DMS79 treated with DMSO at 0.1 percent for 48 hours (cell line): ENCODE data around the gene CSAG2.
"Not testable (repeated sequence)": the region's sequence is repeated elsewhere in the genome, so short reads cannot be mapped to it uniquely, and the experiment has no call there.

Experiments
- DNase-seq: peaks from one replicate; lab custom pipeline; 2025; lab: John Stamatoyannopoulos, UW

Gene CSAG2, protein sequence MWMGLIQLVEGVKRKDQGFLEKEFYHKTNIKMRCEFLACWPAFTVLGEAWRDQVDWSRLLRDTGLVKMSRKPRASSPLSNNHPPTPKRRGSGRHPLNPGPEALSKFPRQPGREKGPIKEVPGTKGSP

DNA sequence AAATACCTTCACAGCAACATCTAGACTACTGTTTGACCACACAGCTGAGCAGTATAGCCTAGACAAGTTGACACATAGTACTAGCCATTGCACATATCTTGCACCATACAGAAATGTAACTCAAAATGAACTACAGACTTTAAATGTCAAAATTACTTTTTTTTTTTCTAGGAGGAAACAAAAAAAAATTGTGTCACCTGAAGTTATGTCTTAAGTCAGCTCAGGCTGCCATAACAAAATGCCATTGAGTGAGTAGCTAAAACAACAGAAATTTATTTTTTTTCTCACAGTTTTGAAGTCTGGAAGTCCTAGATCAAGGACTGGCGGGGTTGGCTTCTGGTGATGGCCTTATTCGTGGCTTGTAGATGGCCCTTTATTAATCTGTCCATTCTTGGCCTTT is at the start of gene CSAG2:
Gene CSAG2 (minus strand): TSS at position 101 of the 400 bp plus-strand sequence. CDS start 161 bp downstream, outside the sequence.
- not testable (repeated sequence) for DNase-seq

DNA sequence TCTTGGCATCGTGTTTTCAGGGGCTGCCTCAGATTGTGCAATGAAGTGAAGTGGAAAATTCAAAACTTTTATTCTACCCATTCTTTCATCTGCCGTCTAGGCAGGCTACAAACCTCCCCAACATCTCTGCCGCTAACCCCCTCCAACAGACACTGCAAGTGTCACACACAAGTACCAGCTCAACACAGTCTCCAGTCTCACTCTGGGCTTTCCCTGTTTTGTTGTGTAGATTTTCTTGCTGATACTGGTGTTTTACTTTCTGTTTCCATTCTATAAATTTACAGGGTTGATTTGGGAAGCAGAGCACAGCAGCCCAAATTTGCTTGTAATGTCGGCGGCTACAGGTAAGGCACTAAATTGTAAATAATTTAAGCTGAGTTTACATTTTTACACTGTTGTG is 45.8 kb upstream of the CSAG2 start:
- DNase-seq: not testable (repeated sequence)

DNA sequence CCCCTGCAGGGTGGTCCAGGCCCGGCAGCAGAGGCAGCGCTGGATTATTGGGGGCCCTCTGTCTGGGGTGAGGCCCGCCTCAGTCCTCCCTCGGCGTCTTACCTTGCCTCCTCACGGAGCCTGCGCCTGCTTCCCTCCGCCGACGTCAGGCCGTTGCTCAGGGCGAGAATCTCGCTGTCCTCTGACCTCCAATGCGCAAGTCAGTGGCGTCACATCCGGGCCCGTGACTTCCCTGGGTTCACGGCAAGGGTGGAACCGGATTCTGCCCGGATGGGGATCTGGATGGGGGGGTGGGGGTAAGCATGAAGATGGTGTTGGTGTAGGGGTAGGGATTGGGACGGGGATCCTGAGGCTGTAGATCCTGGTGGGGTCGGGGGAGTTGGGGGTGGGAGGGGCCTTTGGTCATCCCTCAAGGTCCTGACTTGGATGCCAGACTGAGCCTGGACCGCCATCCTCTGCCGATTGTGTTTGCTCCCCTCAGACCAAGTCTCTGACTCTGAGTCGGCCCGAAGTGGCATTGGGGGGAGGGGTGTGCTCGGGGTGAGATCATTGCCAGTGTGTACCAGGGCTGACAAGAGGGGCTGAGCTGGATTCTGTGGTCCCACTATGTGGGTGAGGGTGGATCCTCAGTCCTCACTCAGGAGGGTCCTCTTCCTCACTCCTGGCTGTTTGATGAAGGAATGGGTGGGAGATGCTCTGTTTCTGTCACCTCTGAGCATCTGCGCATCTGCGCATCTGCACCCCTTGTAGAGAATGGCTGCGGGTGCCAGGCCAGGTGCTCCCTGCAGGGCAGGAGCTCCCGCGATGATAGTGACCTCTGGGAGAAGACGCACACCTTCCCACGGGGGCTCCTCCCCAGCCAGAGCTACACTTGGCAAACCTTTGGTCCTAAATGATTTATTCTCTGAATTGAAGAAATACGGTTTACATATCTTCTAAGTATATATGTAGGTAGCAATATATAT is 44.9 kb upstream of the CSAG2 start, which contains the start of gene MAGEA2:
Gene MAGEA2 (minus strand): TSS at position 157 of the 965 bp plus-strand sequence. CDS start 2,479 bp downstream, outside the sequence.
- DNase-seq: not testable (repeated sequence)

DNA sequence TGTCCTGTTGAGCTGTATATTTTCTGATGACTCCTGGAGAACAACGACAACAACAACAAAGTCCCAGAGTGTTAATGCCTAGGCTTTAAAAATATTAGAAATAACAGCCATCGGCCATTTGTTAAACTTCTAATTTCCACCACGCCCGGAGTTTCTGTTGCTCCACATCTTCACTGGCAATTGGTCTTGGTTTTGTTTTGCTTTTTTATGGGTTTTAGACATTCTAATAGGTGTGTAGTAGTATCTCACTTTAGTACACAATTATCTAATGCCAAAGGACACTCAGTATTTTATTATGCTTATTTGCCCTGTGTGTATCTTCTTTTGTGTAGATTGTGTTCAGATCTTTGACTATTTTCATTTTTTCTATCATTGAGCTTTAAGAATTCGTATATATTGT is 29.5 kb upstream of the CSAG2 start:
- no peak for DNase-seq

DNA sequence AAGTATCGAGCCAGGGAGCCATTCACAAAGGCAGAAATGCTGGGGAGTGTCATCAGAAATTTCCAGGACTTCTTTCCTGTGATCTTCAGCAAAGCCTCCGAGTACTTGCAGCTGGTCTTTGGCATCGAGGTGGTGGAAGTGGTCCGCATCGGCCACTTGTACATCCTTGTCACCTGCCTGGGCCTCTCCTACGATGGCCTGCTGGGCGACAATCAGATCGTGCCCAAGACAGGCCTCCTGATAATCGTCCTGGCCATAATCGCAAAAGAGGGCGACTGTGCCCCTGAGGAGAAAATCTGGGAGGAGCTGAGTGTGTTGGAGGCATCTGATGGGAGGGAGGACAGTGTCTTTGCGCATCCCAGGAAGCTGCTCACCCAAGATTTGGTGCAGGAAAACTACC is 27.5 kb upstream of the CSAG2 start:
- not testable (repeated sequence) for DNase-seq

DNA sequence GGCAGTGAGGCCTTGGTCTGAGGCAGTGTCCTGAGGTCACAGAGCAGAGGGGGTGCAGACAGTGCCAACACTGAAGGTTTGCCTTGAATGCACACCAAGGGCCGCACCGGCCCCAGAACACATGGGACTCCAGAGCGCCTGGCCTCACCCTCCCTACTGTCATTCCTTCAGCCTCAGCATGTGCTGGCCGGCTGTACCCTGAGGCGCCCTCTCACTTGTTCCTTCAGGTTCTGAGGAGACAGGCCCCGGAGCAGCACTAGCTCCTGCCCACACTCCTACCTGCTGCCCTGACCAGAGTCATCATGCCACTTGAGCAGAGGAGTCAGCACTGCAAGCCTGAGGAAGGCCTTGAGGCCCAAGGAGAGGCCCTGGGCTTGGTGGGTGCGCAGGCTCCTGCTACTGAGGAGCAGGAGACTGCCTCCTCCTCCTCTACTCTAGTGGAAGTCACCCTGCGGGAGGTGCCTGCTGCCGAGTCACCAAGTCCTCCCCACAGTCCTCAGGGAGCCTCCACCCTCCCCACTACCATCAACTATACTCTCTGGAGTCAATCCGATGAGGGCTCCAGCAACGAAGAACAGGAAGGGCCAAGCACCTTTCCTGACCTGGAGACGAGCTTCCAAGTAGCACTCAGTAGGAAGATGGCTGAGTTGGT is 26.9 kb upstream of the CSAG2 start:
- no peak for DNase-seq

DNA sequence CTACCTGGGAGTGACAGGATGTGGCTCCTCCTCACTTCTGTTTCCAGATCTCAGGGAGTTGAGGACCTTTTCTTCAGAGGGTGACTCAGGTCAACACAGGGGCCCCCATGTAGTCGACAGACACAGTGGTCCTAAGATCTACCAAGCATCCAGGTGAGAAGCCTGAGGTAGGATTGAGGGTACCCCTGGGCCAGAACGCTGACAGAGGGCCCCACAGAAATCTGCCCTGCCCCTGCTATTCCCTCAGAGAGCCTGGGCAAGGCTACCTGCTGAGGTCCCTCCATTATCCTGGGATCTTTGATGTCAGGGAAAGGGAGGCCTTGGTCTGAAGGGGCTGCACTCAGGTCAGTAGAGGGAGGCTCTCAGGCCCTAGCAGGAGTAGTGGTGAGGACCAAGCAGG is 26.0 kb upstream of the CSAG2 start:
- DNase-seq: no peak

DNA sequence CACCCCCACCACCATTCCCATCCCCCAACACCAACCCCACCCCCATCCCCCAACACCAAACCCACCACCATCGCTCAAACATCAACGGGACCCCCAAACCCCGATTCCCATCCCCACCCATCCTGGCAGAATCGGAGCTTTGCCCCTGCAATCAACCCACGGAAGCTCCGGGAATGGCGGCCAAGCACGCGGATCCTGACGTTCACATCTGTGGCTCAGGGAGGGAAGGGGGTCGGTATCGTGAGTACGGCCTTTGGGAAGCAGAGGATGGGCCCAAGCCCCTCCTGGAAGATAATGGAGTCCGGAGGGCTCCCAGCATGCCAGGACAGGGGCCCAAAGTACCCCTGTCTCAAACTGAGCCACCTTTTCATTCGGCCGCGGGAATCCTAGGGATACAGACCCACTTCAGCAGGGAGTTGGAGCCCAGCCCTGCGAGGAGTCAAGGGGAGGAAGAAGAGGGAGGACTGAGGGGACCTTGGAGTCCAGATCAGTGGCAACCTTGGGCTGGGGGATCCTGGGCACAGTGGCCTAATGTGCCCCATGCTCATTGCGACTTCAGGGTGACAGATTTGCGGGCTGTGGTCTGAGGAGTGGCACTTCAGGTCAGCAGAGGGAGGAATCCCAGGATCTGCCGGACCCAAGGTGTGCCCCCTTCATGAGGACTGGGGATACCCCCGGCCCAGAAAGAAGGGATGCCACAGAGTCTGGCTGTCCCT is 25.2 kb upstream of the CSAG2 start:
- not testable (repeated sequence) for DNase-seq

DNA sequence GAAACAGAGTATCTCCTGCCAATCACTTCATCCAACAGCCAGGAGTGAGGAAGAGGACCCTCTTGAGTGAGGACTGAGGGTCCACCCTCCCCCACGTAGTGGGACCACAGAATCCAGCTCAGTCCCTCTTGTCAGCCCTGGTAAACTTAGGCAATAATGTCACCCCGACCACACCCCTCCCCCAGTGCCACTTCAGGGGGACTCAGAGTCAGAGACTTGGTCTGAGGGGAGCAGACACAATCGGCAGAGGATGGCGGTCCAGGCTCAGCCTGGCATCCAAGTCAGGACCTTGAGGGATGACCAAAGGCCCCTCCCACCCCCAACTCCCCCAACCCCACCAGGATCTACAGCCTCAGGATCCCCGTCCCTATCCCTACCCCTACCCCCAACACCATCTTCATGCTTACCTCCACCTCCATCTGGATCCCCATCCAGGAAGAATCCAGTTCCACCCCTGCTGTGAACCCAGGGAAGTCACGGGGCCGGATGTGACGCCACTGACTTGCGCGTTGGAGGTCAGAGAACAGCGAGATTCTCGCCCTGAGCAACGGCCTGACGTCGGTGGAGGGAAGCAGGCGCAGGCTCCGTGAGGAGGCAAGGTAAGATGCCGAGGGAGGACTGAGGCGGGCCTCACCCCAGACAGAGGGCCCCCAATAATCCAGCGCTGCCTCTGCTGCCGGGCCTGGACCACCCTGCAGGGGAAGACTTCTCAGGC is 24.3 kb upstream of the CSAG2 start, which contains the start of the genes CSAG1 and MAGEA12:
Gene CSAG1 (minus strand): TSS at position 461 of the 715 bp plus-strand sequence. CDS start 1,261 bp downstream, outside the sequence.
Gene MAGEA12 (plus strand): TSS at position 497 of the 715 bp plus-strand sequence. CDS start 2,405 bp downstream, outside the sequence.
- no peak for DNase-seq

DNA sequence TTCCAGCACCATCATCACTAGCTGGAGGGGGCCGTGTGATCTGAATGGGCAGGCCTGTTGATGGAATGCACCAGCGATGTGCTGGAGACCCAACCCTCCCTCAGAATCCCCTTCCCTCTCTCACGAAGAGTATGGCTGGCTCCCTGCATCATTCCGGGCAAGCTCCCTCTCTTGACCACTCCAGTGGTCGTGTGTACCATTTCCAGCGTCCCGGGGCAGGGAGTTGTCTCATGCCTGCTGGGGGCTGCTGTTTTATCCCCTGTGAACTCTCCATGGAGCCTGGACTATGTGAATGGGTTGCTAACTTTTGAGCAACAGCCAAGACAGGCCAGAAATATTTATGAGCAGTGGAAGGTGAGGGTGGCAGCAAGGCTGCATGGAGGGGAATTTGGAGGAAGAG is 16.3 kb upstream of the CSAG2 start:
- no peak for DNase-seq

DNA sequence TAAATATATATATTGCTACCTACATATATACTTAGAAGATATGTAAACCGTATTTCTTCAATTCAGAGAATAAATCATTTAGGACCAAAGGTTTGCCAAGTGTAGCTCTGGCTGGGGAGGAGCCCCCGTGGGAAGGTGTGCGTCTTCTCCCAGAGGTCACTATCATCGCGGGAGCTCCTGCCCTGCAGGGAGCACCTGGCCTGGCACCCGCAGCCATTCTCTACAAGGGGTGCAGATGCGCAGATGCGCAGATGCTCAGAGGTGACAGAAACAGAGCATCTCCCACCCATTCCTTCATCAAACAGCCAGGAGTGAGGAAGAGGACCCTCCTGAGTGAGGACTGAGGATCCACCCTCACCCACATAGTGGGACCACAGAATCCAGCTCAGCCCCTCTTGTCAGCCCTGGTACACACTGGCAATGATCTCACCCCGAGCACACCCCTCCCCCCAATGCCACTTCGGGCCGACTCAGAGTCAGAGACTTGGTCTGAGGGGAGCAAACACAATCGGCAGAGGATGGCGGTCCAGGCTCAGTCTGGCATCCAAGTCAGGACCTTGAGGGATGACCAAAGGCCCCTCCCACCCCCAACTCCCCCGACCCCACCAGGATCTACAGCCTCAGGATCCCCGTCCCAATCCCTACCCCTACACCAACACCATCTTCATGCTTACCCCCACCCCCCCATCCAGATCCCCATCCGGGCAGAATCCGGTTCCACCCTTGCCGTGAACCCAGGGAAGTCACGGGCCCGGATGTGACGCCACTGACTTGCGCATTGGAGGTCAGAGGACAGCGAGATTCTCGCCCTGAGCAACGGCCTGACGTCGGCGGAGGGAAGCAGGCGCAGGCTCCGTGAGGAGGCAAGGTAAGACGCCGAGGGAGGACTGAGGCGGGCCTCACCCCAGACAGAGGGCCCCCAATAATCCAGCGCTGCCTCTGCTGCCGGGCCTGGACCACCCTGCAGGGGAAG is 5.0 kb upstream of the CSAG2 start, which contains the start of gene MAGEA2B:
Gene MAGEA2B (plus strand): TSS at position 814 of the 973 bp plus-strand sequence. CDS start 2,479 bp downstream, outside the sequence.
- DNase-seq: not testable (repeated sequence)

DNA sequence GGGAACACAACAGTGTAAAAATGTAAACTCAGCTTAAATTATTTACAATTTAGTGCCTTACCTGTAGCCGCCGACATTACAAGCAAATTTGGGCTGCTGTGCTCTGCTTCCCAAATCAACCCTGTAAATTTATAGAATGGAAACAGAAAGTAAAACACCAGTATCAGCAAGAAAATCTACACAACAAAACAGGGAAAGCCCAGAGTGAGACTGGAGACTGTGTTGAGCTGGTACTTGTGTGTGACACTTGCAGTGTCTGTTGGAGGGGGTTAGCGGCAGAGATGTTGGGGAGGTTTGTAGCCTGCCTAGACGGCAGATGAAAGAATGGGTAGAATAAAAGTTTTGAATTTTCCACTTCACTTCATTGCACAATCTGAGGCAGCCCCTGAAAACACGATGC is 4.1 kb upstream of the CSAG2 start:
- not testable (repeated sequence) for DNase-seq

DNA sequence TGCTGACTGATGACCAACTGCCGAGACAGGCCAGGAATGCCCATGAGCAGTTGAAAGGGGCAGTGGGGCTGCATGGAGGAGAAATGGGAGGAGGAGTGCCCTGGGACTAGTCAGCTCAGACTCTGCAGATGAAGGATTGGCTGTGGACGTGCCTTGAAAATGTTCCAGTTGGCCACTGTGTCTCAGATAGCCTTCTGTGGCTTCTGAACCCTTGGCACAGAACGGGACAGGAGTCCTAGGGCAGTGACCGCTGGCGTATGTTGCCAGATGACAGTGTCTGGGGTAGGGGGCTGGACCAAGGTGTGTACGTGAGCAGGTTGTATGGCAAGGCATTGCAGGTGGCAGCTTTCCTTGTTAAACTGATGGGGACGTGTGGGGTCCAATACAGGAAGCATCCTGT is 2.6 kb downstream of the CSAG2 start:
- DNase-seq: not testable (repeated sequence)

DNA sequence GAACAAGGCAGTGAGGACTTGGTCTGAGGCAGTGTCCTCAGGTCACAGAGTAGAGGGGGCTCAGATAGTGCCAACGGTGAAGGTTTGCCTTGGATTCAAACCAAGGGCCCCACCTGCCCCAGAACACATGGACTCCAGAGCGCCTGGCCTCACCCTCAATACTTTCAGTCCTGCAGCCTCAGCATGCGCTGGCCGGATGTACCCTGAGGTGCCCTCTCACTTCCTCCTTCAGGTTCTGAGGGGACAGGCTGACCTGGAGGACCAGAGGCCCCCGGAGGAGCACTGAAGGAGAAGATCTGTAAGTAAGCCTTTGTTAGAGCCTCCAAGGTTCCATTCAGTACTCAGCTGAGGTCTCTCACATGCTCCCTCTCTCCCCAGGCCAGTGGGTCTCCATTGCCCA is 8.7 kb downstream of the CSAG2 start:
- DNase-seq: not testable (repeated sequence)

DNA sequence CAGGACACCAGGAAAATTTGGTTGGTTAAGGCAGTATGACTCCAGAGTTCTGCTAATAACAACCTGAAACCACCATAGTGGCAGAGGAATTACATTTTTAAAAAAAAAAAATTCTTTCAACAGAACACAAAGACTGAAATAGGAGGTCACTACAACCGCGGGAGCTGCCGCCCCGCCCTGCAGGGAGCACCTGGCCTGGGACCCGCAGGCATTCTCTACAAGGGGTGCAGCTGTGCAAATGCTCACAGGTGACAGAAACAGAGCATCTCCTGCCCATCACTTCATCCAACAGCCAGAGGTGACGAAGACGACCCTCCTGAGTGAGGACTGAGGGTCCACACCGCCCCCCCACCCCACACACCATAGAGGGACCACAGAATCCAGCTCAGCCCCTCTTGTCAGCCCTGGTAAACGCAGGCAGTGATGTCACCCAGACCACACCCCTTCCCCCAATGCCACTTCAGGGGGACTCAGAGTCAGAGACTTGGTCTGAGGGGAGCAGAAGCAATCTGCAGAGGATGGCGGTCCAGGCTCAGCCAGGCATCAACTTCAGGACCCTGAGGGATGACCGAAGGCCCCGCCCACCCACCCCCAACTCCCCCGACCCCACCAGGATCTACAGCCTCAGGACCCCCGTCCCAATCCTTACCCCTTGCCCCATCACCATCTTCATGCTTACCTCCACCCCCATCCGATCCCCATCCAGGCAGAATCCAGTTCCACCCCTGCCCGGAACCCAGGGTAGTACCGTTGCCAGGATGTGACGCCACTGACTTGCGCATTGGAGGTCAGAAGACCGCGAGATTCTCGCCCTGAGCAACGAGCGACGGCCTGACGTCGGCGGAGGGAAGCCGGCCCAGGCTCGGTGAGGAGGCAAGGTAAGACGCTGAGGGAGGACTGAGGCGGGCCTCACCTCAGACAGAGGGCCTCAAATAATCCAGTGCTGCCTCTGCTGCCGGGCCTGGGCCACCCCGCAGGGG is 10.8 kb downstream of the CSAG2 start, which contains the start of gene MAGEA3:
Gene MAGEA3 (plus strand): TSS at position 843 of the 980 bp plus-strand sequence. CDS start 2,039 bp downstream, outside the sequence.
- DNase-seq: not testable (repeated sequence)

DNA sequence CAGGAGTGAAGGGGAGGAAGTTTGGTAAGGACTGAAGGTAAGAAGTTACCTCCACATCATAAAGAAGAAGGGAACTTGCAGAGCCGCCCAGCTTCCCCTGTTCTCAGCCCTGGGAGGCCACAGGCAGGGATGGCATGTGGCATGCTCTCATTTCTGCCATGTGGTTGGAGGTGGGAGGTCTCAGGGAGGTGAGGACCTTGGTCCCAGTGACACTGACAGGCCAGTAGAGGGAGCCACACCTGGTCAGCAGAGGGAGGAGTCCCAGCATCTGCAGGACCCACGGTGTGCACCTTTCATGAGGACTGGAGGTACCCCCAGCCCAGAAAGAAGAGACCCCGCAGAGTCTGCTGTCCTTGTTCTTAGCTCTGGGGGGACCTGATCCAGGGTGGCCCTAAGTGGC is 28.1 kb downstream of the CSAG2 start:
- DNase-seq: not testable (repeated sequence)

DNA sequence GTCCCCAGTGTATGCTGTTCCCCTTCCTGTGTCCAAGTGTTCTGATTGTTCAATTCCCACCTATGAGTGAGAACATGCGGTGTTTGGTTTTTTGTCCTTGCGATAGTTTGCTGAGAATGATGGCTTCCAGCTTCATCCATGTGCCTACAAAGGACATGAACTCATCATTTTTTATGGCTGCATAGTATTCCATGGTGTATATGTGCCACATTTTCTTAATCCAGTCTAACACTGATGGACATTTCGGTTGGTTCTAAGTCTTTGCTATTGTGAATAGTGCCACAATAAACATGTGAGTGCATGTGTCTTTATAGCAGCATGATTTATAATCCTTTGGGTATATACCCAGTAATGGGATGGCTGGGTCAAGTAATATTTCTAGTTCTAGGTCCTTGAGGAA is 34.4 kb downstream of the CSAG2 start:
- DNase-seq: not testable (repeated sequence)

DNA sequence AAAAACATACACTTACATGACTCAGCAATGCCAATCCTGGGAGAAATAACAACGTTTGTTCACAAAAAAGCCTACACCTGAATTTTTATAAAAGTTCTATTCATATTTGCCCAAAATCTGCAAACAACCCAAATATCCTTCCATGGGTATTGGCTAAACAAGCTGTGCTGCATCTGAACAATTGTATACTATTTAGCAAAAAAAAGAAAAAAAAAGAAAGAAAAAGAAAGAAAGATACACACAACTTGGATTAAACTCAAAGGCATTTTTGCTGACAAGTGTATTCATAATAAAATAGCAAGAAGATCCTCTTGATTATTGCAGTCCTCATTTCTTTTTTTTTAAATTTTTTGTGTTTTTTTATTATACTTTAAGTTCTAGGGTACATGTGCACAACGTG is 34.9 kb downstream of the CSAG2 start:
- DNase-seq: no peak
